Stimulated activated CD8-positive, alpha-beta memory T cell treated with anti-CD3 and anti-CD28 coated beads, Interleukin-12 subunit alpha, Interleukin-12 subunit beta, amount 100 ng/mL, for 1 hour (primary cell): ENCODE measurements around the gene SF3B3.

Experiments used
- DNase-seq: peaks from one replicate; pipeline ENCODE4 v3.0.0-alpha.2; 2020; ENCODE audit warnings: low read depth

Gene SF3B3

DNA sequence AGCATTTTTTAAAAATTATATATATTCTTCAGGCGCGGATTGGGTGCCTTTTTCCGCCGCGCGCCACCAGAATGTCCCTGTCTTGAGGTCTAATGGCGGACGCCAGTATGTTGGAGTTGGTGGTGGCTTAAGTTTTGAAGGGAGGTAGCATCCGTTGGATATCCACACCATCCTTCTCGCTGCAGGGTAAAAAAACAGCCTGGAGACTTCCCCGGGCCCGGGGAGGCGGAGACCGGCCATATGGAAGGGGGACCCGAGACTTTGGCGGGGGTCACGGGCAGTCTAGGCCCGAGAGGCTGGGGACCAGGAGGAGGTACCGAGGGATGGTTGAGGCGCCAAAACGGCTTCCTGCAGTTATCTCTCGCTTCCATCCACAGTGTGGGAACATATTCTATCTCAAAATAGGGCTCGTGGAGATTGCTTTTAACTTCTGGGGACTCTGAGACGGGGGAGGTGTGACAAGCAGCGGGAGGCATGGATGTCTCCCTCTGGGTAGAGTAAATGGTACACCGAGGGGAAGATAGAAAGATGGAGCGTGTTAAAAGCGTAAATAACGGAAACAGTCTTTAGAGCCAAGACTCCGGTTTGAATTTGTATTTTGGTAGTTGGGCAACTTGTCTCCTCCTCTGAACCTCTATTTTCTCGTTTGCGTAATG, at the start of gene SF3B3:
TSS of gene SF3B3 (plus strand) at position 74 of the 656 bp plus-strand sequence. CDS start 2,841 bp downstream, outside the sequence.
- peak; percentile 55 for DNase-seq

DNA sequence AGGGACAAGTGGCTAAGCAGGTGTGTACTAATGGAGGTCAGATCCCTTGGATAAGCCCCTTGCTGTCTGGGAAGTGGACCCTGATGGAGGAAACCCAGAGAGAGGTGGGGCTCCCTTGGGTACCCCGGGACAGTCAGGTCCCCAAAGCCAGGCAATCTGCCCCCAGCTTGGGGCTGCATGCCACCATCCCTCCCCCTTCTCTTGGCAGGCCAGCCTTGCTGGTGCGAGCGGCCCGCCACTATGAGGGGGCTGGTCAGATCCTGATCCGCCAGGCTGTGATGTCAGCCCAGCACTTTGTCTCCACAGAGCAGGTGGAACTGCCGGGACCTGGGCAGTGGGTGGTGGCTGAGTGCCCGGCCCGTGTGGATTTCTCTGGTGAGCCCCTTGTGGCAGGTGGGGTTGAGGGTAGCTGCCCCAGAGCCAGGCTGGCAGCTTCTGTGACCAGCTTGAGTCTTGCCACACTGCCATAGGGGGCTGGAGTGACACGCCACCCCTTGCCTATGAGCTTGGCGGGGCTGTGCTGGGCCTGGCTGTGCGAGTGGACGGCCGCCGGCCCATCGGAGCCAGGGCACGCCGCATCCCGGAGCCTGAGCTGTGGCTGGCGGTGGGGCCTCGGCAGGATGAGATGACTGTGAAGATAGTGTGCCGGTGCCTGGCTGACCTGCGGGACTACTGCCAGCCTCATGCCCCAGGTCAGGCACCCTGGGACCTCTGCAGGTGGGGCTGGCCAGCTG, 49.1 kb upstream of the SF3B3 start:
- no peak for DNase-seq

DNA sequence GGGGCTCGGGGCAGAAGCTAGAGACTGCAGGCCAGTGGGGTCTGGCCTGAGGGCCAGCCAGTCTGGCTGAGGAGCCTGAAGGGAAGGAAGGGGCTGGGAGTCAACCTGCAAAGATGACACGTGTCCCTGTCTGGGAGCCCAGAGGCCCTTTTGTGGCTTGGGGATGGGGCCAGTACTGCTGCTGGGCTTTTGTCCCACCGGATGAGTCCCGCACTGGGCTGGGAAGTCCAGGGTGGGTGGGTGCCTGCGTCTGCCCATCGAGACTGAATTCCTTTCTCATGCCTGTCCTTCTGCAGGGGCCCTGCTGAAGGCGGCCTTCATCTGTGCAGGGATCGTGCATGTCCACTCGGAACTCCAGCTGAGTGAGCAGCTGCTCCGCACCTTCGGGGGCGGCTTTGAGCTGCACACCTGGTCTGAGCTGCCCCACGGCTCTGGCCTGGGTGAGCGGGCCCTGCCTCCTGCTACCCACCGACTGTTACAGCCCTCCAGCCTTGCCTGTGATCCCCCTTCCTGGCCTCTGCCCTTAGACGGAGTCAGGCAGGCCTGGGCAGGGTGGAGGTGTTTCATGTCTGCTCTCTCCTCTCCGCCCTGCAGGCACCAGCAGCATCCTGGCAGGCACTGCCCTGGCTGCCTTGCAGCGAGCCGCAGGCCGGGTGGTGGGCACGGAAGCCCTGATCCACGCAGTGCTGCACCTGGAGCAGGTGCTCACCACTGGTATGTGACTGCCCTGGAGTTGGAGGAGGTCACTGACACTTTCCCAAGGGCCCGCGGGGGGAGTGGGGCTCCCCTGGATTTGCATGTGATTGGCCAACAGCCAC, 48.4 kb upstream of the SF3B3 start:
- DNase-seq = no peak

DNA sequence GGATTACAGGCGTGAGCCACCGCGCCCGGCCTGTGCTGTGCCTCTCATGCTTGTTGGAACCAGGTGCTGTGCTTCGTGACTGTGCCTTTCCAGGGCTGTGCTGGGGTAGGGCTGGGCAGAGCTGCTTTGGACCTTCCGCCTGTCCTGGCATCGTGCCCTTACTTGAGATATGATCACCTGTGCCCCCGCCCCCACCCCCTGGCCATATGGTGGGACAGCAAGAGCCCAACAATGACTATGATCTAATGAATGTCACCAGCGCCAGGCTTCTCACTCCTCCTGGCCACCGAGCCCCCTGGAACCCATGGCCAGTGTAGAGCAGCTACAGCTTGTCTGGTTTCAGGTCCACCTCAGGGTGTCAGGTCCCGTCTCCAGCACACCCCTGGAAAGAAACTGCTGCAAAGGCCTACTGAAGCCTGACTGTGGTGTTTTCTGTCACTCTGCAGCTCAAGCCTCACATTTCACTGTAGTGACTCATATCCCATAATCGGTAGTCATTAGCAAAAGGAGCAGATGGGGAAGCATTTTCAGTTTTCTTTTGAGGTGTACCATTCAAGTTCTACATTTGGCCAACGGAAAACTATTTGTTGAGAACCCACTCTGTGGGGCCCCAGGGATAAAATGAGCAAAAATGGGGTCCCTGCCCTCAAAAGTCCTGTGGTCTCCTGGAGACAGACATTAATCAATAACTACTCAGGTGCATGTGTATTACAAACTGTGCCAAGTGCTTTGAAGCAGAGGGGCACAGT, 47.2 kb upstream of the SF3B3 start:
- DNase-seq = no peak

DNA sequence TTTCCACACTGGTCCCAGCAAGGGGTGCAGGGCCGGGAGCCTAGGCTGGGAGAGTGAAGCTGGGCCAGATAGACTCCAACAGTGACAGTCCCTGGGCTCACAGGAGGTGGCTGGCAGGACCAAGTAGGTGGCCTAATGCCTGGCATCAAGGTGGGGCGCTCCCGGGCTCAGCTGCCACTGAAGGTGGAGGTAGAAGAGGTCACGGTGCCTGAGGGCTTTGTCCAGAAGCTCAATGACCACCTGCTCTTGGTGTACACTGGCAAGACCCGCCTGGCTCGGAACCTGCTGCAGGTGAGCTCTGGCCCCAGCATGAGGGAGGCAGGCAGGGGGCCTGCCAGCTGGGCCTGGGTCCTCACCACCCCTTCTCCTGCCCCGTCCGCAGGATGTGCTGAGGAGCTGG, 45.4 kb upstream of the SF3B3 start:
- DNase-seq = no peak

DNA sequence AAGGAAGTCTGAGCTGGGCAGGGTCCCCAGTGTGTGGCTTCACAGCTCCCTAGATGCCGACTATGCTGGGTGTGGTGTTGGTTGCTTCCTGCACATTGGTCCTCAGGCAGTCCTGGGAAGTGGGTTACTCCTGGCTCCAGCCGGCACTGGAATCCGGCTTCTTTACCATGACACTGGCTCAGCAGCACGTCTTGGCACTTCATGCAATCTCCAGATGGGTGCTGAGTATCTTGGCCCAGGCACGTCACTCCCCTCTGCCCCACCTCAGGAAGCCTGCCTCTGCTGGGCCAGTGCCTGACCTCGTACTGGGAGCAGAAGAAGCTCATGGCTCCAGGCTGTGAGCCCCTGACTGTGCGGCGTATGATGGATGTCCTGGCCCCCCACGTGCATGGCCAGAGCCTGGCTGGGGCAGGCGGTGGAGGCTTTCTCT, 44.7 kb upstream of the SF3B3 start:
- no peak for DNase-seq

DNA sequence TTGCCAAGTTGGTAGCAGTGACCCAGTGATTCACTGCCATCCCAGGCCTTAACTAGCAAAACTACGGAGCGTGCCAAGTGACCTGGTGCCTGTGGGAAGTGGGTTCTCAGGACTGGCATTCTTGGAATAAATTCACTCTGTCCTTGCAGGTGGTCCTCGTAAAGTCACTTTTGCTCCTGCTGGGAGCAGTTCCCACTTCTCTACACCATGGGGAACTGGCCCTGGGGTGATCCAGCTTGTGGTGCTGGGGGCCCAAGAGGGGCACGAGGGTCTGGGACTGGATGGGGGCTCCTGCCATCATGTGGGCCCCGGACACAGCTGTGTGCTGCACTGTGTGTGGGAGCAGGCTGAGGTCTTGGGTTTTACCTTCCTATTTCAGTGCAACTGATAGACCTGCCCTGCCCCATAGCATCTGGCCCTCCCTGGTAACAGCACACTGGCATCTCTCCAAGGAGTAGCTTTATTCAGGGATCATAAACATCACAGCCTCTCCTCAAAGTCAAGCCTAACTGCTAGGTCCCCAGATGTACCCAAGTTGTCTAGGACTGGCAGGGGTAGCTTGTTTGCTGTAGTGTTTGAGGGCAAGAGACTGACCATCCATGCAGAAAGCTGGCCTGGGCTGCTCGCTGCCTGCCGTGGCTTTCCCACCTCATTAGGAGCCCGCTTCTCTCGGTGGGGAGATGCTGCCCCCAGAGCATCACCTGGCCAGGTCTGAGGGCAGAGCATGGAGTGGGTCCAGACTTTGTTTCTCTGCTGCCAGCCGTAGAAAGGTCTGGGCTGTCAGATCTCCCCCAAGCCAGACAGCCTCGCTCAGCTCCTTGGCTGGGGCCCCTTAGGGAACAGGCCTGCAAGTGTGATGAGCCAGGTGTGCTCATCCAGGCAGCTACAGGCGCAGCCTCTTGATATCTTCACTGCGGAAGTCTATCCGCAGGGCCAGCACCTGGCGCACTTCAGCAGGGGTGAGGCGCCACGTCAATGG, 43.2 kb upstream of the SF3B3 start:
- DNase-seq = no peak

DNA sequence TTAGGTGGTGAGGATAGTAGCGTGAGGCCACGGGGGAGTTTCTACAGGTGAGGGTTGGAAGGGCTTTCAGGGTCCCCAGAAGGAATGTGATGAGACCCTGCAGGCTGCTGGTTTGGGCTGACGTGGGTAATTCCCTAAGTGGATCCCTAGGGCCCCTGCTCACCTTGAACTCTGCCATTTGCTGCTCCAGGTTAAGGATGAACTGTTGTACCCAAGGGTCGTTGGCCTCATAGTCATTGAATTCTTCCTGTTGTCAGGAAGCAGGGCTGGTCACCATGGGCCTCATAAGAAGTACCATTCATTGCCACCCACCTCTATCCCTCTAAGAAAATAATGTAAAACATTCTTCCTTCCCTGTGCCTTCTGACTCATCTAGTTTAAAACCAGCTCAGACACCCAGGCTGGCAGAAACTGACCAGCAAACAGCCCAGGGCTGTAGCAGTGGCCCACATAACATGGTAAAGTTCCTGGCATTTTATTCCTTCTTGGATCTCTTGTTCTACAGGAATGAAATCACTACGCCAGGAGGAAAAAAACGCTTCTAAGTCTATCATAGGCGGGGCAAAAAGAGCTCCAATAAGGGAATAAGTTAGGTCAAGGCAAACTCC, 41.6 kb upstream of the SF3B3 start:
- no peak for DNase-seq

DNA sequence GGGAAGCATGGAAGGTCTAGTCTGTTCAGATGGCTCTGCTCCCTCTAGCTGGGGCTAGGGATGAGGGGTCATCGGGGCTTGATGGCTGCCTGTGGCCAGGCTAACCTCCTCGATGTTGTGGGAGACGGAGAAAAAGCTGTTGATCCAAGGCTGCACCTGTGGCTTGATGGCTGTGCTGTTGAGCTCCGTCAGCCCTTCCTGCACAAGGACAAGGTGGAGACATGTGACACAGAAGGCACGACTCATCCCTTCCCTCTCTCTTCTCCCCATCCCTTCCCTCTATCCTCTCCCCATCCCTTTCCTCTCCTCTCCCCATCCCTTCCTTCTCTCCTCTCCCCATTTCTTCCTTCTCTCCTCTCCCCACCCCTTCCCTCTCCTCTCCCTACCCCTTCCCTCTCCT, 41.0 kb upstream of the SF3B3 start:
- no peak for DNase-seq

DNA sequence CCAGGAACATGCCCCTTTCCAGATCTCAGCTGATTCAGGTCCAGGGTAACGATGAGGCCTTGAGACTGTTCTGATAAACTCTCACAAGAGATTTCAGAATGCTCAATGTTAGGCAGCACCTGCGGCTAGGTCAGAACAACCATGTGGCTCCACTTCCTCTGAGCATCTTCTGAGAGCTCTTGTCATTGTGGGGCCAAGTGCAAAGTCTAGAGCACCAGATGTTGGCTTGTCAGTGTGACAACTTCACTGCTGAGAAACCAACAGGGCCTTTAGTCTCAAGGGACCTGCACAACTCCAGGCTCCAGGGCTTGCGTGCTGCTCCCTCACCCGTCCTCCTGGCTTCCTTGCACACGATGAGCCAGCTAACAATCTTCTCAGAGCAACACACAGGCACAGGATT, 40.2 kb upstream of the SF3B3 start:
- no peak for DNase-seq

DNA sequence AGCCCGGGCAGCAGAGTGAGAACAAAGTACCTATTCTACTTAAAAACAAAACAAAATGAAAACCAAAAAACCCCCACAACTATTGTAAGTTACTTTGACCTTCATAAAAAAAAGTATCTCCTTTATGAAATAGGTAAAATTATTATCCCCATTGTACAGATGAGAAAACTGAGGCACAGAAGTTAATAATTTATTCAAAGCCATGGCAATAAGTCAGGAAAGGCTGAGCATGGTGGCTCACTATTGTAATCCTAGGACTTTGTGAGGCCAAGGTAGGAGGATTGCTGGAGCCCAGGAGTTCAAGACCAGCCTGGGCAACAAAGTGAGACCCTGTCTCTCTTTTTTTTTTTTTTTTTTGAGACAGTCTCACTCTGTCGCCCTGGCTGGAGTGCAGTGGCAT, 38.7 kb upstream of the SF3B3 start:
- DNase-seq = no peak

DNA sequence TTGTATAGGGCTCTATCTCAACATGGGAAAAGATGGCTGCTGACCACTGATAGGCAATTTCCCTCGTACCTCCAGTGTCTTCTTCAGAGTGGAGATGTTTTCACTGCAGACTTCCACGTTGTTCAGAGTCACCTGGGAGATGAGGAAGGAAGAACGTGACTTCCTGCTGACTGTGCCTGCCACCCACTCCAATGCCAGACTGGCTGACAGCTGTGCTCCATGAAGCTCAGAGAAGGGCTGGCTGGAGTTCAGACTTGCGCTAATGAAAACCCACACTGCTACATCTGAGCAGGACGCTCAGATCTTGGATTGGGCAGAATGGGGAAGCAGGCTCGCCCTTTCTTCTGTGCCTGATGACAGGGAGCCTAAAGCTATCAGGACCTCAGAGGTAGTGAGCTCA, 33.4 kb upstream of the SF3B3 start:
- no peak for DNase-seq

DNA sequence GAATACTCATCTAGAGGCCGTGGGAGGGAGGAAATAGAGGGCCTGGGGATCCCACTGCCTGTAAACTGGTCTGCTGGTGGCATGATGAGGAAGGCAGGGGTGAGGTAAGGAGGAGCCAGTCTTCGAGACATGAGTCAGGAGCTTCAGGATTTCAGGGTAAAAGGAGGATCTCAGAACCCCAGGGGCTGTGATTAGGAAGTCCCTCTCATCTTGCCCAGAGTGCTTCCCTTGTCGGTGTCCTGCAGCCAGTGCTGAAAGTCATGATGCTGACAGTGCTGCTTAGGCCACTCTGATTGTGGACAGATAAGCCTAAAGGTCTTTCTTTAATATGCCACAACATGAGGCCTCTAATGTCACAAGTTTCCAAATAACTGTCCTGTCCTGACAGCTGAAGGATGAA, 29.8 kb upstream of the SF3B3 start:
- DNase-seq = no peak

DNA sequence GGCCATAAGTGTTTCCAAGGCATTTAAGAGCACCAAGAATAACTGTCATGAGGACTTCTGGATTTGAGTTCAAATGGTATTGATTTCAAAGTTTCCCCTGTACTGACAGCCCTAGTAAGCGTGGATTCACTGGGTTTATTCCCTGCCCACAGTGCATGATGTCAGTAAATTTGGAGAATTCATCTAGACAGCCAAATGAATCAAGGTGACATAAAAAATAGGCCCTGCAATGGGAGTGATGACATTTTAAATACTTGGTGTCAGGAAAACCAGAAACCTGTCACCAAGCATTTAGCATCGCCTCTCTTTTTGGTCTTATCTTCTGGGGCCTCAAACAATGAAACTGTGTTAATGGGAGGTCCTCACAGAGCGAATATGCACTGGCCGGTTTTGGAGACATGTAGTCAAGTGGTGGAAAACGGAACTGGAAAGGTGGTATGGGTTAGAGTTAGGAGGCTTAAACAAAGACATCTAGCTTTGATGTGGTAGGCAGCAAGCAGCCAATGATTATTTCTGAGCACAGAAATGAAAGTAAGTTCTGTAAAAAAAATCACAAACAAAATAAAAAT, 29.3 kb upstream of the SF3B3 start:
- no peak for DNase-seq

DNA sequence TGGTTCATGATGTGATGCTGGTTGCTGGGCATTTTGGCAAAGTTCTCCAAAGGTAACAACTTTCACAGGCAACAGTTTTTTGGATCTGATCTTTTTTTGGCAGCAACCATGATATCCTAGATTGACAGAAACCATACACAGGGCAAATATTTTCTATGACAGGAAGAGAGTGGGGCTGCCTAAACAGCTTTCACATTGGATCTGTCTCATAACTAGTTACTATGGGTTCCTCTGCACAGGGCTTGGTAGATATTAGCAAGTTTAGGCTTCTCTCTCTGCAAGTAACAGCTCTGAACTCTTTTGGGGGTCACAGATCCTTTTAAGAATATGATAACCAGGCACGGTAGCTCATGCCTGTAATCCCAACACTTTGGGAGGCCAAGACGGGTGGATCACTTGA, 28.8 kb upstream of the SF3B3 start:
- no peak for DNase-seq

DNA sequence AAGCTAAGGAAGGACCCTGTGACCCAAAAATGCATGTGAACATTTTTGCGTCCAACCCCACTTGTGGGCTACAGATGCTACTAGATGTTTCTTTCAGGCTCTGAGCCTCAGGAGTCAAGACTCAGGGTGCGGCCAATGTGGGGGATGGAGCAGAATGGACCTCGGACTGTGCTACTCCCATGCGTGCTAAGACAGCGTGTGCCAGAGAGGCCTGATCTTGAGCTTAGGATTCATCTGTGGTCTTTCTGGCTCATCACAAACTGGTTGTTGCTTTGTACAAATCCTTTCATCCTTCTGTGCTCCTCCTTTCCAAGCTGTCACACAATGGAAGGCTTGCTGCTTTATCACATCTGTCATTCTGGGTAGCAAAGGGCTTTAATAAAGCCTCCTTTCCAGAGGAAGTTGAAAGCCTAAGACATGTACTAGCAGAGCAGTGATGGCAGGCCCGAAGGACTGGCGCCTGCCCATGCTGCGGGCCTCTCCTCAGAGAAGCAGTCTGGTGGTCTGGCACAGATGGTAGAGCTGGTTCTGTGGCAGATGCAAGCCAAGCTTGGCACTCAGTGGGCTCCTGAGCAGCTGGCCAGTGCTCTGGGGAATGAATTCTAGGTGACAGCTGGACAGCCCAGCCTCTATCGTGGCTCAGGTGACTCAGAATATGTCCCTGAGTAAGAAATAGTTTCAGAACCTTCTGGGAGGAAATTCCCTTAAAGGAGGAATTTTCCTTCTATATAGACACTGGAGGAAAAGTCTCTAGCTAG, 28.0 kb upstream of the SF3B3 start:
- no peak for DNase-seq

DNA sequence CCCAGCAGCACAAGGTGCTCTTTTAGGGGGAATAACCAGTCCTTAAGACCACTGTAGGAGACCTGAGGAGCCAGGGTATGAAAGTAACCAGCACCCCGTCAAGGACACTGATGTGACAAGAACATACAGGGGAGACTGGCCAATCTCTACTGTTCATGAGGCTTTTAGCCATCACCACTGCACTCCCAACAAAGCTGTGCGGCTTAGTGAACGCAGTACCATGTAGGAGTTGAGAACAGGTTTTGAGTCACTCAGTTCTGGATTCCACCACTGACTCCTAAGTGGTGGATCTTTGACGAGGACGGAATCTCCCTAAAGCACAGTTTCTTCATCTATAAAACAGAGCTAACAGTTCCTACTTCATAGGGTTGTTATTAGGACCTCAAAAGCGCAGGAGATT, 27.1 kb upstream of the SF3B3 start:
- no peak for DNase-seq

DNA sequence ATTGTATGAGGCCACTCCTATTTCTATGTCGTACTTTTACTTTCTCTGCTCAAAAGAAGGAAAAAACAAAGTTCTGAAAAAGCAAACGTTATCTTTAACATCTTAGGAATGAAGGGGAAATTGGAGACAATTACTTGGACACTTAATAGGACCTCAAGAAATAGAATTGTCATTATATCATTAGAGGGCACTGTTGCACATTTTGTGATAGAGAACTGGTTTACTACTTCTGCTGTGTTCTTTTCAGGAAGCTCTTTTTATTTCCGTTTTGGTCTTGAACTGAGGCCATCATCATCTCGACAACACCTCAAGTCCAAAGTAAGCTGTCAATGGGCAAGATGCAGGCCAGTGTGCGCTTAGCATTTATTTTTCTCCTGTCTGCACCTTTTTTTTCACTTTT, 14.9 kb upstream of the SF3B3 start:
- DNase-seq = no peak

DNA sequence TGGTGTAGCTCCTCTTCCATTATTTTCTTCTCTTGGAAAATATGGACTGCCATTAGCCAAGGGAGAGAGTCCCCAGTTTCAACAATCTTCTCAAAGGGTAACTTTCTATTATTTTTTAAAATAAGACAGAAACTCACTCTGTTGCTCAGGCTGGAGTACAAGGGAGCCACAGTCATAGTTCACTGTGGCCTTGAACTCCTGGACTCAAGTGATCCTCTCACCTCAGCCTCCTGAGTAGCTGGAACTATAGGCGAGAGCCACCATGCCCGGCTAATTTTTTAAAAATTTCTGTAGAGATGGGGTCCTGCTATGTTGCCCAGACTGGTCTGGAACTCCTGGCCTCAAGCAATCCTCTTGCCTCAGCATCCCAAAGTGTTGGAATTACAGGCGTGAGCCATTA, 13.4 kb upstream of the SF3B3 start:
- DNase-seq = no peak

DNA sequence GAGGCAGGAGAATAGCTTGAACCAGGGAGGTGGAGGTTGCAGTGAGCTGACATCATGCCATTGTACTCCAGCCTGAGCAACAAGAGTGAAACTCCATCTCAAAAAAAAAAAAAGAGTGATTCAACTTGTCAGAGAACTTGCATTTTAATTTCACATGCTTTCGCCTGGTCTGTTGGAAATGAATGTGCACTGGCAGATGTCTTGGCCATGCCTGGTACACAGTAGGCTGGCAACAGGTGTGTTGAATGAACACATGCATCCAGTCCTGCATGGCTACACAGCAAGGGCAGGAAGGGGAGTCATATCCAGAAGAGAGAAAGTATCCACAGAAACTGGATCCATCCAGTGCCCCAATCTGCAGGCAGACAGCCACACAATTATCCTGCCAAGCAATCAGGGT, 11.8 kb upstream of the SF3B3 start:
- no peak for DNase-seq
